NCI-H146 (cell line): ENCODE results near the gene EIF3K.
A peak's percentile ranks its signal among the peaks of the same experiment; 100 is the strongest.

ENCODE experiments used
- DNase-seq: peaks from one replicate; lab custom pipeline; 2025; lab: John Stamatoyannopoulos, UW

EIF3K gene

GRCh38 chr19:38665950-38666662 lies 47.1 kb downstream of the EIF3K start:
- DNase-seq: no peak

GRCh38 chr19:38666663-38667511 lies 47.9 kb downstream of the EIF3K start:
- no peak for DNase-seq

- DNase-seq: no peak
Observed at GRCh38 chr19:38667661-38668171, 48.7 kb downstream of the EIF3K start.

- no peak for DNase-seq
Observed at GRCh38 chr19:38669552-38669951, 50.6 kb downstream of the EIF3K start.

GRCh38 chr19:38670921-38671398 lies 52.0 kb downstream of the EIF3K start:
- no peak for DNase-seq

GRCh38 chr19:38671654-38672053 lies 52.7 kb downstream of the EIF3K start:
- DNase-seq: no peak

GRCh38 chr19:38673030-38673429 lies 54.0 kb downstream of the EIF3K start:
- DNase-seq: no peak

GRCh38 chr19:38674388-38675171 lies 55.6 kb downstream of the EIF3K start:
- DNase-seq: no peak

- DNase-seq: no peak
Observed at GRCh38 chr19:38675611-38676010, 56.6 kb downstream of the EIF3K start.

GRCh38 chr19:38676023-38676877 lies 57.3 kb downstream of the EIF3K start:
- no peak for DNase-seq

GRCh38 chr19:38676878-38677646 lies 58.1 kb downstream of the EIF3K start:
- DNase-seq: no peak

- no peak for DNase-seq
Observed at GRCh38 chr19:38678217-38678890, 59.4 kb downstream of the EIF3K start.

GRCh38 chr19:38678891-38679494 lies 60.0 kb downstream of the EIF3K start:
- no peak for DNase-seq

GRCh38 chr19:38679839-38680238 lies 60.9 kb downstream of the EIF3K start:
- no peak for DNase-seq

- no peak for DNase-seq
Observed at GRCh38 chr19:38682195-38682867, 63.3 kb downstream of the EIF3K start.

- no peak for DNase-seq
Observed at GRCh38 chr19:38682872-38683392, 63.9 kb downstream of the EIF3K start.

GRCh38 chr19:38683393-38684077 lies 64.5 kb downstream of the EIF3K start:
- peak; percentile 69 for DNase-seq
